Measurements from ENCODE around the gene ATRNL1.

GRCh38 chr10:115065801-115066200 is 27.4 kb upstream of the ATRNL1 start:
- no peak for TF ChIP-seq EZH2phosphoT487 (IDR thresholded peaks at IDR 0.05; ENCODE audit: low read length)
- TF ChIP-seq CTCF (IDR thresholded peaks at IDR 0.05; ENCODE audit: low read length): no peak
- no peak for TF ChIP-seq EZH2 (optimal IDR thresholded peaks at IDR 0.05; ENCODE audit: low read depth, low read length)

Data from MM.1S (cell line).